Caki2 (cell line): ENCODE results near the gene ZNF138. TPM values are rescaled to one million over a fixed set of nuclear protein-coding genes. Genes with fewer than 3 reads are reported as not detected.
"Not testable (repeated sequence)": the region's sequence is repeated elsewhere in the genome, so short reads cannot be mapped to it uniquely, and the experiment has no call there.

ENCODE experiments used
- DNase-seq: peaks from one replicate; pipeline ENCODE4 v3.0.0-alpha.2; 2015; ENCODE audit warnings: low read depth
- in situ Hi-C: cut with HindIII; loops from 2 replicates; pipeline ENCODE4 v1.10.0; 2016; ENCODE audit warnings: low sequenced_read_pairs, low pct_unique_long_range_greater_than_20kb, mixed read lengths
- total RNA-seq: library from RNA; depleted of rRNA; stranded (reverse); fragments of >200 nt; shearing (Covaris generic); gene quantifications from 2 replicates; pipeline ENCODE4 v1.2.3, GENCODE V29; 2014; ENCODE audit warnings: low replicate concordance

Gene ZNF138
- total RNA-seq, 1 experiment from 2014 or later, result 2.9 TPM

GRCh38 chr7:64832136-64832535 is 37.9 kb downstream of the ZNF138 start:
- in situ Hi-C loops, result no loop called here
- DNase-seq, result no peak

DNA sequence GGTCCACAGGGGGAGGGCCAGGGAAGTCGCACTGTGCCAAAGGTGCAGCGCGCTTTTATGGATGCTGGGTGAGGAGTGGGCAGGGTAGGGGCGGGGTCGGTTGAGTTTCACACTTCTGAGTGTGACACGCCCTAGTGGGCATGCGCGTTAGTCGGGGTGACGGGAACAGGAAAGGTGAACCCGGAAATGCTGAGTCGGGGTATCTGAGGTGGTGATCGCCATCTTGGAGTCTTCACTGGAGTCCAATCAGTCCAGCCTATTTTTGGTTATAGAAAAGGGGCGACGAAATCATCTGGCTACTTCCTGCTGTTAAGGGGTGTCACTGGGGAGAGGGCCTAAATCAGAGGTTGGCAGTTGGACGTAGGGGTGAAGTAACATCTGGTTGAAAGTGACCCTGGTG is 40.8 kb downstream of the ZNF138 start:
- in situ Hi-C loops, result no loop called here

DNA sequence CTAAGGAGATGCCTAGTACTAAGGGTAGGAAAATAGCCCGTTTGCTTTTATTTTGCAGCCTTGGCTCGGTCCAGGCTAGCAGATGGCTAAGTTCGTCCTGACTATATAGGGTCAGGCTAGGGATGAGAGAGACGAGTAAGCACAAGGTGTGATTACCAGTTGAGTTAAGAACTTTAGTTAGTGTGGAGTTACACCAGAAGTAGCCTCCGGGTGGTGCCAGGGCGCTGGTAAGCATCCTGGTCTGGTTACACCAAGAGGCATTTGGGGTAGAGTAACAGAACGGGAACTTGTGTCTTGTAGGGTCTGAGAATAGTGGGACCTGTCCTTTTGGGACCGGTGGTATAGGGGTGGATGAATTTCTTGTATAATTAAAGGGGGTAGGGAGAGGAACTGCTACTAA is 41.6 kb downstream of the ZNF138 start:
- not testable (repeated sequence) for DNase-seq

More for the DNA sequence above, 40.8 kb downstream of the ZNF138 start:
- no peak for DNase-seq

DNA sequence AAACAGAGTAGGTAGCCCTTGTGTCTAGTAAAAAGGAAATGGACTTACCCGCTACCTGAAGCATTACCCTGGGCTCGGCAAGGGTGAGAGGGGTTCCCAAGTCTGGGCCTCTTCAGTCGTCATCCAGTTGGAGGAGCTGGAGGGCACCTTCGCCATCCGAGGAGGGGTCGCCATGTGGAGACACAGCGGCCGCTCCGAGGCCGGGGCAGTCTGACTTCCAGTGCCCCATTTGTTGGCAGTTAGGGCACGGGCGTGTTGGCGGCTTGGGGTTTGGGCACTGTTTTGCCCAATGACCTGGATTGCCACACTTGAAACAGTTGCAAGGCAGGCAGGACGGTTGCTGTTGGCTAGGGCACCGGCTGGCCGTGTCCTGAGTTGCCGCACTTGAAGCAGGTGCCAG is 43.8 kb downstream of the ZNF138 start:
- DNase-seq, in situ Hi-C loops: not testable (repeated sequence)

More for the DNA sequence above, 41.6 kb downstream of the ZNF138 start:
- in situ Hi-C loops, result not testable (repeated sequence)

DNA sequence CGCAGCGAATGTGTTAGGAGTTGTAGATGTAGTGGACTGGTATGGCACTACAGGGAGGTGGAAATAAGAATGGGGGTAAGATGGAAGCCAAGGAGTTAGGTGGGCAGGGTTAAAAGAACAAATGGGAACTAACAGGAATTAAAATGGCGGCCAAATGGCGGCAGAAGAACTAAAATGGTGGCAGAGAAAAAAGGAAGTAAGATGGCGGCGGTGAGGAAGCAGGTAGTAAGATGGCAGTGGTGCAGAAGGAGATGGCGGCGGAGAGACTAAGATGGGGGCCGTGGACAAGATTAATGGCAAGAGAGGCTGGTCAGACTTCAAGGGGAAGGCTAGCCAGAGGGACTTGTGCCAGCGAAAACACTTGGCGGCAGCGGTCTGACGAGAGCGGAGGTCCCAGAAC is 44.5 kb downstream of the ZNF138 start:
- DNase-seq, result no peak
- in situ Hi-C loops, result no loop called here

DNA sequence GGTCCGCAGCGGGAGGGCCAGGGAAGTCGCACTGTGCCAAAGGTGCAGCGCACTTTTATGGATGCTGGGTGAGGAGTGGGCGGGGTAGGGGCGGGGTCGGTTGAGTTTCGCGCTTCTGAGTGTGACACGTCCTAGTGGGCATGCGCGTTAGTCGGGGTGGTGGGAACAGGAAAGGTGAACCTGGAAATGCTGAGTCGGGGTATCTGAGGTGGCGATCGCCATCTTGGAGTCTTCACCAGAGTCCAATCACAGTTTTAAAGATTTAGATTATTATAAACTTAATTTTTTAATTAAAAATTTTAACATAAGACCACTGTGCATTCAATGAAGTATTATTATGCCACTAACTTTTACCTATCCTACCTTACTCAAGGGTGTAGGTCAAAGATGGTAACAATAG is 45.7 kb downstream of the ZNF138 start:
- no peak for DNase-seq
- in situ Hi-C loops, result no loop called here

- in situ Hi-C loops, result no loop called here
Measured at GRCh38 chr7:64849250-64849923, 55.2 kb downstream of the ZNF138 start.

GRCh38 chr7:64849924-64850499 is 55.8 kb downstream of the ZNF138 start:
- in situ Hi-C loops, result no loop called here
- no peak for DNase-seq

More at GRCh38 chr7:64849250-64849923, 55.2 kb downstream of the ZNF138 start:
- no peak for DNase-seq

- DNase-seq, result no peak
- in situ Hi-C loops, result no loop called here
Measured at GRCh38 chr7:64853679-64854078, 59.5 kb downstream of the ZNF138 start.

DNA sequence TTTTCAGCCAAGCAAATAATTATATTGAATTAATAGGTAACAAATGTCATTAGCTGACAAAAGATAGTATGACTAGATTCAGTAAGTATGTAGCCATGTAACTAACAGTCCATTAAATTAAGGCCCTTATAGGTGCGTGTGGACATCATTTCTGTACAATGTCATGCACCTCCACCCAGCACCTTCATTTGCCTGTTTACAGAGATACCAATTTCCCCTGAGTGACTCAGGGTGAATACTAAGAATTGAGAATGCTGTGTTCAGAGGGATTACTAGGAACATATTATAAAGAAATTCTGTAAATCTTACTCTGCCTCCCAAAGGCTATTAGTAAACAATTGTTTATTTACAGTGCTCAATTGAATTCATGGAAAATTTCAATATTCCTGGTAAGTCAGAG is 60.7 kb downstream of the ZNF138 start:
- no peak for DNase-seq
- in situ Hi-C loops, result no loop called here

GRCh38 chr7:64863021-64863420 is 68.8 kb downstream of the ZNF138 start:
- DNase-seq, result no peak
- in situ Hi-C loops, result no loop called here

- DNase-seq, in situ Hi-C loops: not testable (repeated sequence)
Measured at GRCh38 chr7:64863530-64863929, 69.3 kb downstream of the ZNF138 start.

GRCh38 chr7:64863969-64864368 is 69.7 kb downstream of the ZNF138 start:
- no peak for DNase-seq
- in situ Hi-C loops, result no loop called here

DNA sequence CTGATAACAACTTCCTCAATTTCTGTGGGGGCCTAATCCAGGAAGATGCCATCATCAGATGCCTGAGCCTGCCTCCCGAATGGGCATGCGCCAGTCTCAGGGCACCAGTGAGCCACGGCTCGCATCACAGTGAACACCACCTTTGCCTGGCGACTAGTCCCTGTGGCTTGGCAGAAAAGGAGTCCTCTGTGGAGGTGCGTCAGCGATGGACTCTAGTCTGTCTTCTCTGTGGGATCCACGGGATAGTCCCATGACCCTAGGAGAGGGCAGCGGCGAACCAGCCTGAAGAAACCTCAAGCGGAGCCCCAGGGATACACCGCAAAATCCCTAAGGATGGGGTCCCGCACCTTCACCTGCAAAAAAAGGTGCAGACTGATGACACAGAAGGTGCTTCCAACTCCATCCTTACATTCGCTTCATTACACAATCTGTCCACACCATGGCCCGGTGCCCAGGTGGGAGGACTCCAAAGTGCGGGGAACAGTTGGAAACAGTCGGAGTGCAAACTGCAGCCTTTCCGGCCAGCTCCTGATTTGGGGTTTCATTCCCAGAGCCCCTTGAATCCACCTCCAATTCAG is 73.7 kb downstream of the ZNF138 start:
- in situ Hi-C loops, result no loop called here
- DNase-seq, result no peak

GRCh38 chr7:64868499-64868898 is 74.3 kb downstream of the ZNF138 start:
- in situ Hi-C loops, result no loop called here
- DNase-seq, result no peak

DNA sequence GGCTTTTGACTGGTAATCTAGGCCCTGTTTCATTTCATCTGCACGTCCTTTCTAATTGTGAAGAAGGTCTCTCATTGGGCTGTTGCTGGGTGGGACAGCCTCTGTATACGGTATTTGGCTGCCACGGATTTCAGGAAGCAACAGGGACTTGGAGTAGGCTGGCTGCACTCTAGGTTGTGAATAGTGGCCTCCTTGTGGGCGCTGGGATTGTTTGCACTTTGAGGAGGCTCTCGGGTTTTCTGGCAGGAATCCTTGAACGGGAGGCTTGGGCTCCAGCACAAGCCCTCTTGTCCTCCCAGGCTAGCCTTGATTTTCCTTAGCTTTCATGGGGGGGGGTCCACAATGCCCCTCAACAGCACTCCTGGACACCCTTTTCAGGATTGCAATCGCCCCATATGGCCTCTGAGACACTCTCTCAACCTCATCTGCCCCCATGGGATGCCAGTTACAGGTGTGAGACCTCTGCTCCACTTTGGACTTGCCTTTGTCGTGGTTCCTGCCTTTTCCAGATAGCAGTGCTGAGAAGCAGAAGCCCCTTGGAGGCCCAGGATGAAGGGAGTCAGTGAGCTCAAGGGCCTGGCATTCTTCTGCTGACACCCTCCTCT is 75.0 kb downstream of the ZNF138 start:
- no peak for DNase-seq
- in situ Hi-C loops, result no loop called here

- no peak for DNase-seq
- in situ Hi-C loops, result no loop called here
Measured at GRCh38 chr7:64869912-64870562, 75.8 kb downstream of the ZNF138 start.

GRCh38 chr7:64870656-64871055 is 76.4 kb downstream of the ZNF138 start:
- in situ Hi-C loops, result no loop called here
- DNase-seq, result no peak

DNA sequence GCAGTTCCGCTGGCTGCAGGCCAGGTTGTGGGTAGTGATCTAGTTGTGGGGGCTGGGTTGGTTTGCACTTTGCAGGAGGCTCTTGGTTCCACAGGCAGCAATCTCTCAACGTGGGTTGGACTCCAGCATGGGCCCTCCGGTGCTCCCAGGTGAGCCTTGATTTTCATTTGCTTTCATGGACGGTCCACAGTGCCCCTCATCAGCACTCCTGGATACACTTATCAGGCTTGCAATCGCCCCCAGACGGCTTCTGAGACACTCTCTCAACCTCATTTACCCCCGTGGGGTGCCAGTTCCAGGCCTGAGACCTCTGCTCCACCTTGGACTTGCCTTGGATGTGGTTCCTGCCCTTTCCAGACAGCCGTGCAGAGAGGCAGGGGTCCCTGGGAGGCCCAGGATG is 77.5 kb downstream of the ZNF138 start:
- no peak for DNase-seq
- in situ Hi-C loops, result no loop called here
